ENCODE results near the gene ARHGAP26.

GRCh38 chr5:142784401-142784955 lies 14.3 kb downstream of the ARHGAP26 start:
- no peak for TF ChIP-seq POLR2A (IDR thresholded peaks at IDR 0.05)
- no peak for TF ChIP-seq CTCF (IDR thresholded peaks at IDR 0.05)
